H1 (cell line): ENCODE measurements around the gene FAM204A. TPM values are rescaled to one million over a fixed set of nuclear protein-coding genes. Genes with fewer than 3 reads are reported as not detected.

Experiments
- BCL11A ChIP-seq, 2 experiments: IDR thresholded peaks; one replicate each; pipeline ENCODE4 v1.6.1; 2011; ENCODE audit warnings: low read depth in 2 of 2, low read length in 2 of 2, mild to moderate bottlenecking in 2 of 2
- EGR1 ChIP-seq: IDR thresholded peaks from 2 replicates; pipeline ENCODE4 v1.6.1; 2011; ENCODE audit warnings: low read depth, low read length, borderline replicate concordance
- GTF2F1 ChIP-seq: IDR thresholded peaks from 2 replicates; pipeline ENCODE4 v1.6.1; 2012; ENCODE audit warnings: low read depth, low read length, improper control_type of control experiment, borderline replicate concordance
- POLR2A ChIP-seq, 2 experiments: IDR thresholded peaks; 1 replicate in 1 of 2; 2 replicates in 1 of 2; pipeline ENCODE4 v1.6.1; 2011; ENCODE audit warnings: low read depth in 2 of 2, low read length in 2 of 2, mild to moderate bottlenecking in 2 of 2; ENCODE audit errors: control extremely low read depth in 1 of 2
- SAP30 ChIP-seq: fragments of 300-600 bp; sonication (generic); IDR thresholded peaks from 2 replicates; pipeline ENCODE4 v1.7.1; 2012; ENCODE audit warnings: low read length, moderate library complexity, mild to moderate bottlenecking, inconsistent platforms; ENCODE audit not compliant: insufficient read depth, insufficient replicate concordance
- SP2 ChIP-seq: IDR thresholded peaks from 2 replicates; pipeline ENCODE4 v1.6.1; 2012; ENCODE audit warnings: mild to moderate bottlenecking, low read length, inconsistent platforms
- YY1 ChIP-seq: IDR thresholded peaks from 2 replicates; pipeline ENCODE4 v1.6.1; 2011; ENCODE audit warnings: low read depth, mild to moderate bottlenecking, low read length
- polyA plus RNA-seq, 7 experiments: library from polyadenylated mRNA; depleted of rRNA in 3 of 7; stranded (reverse) in 5 of 7; unstranded in 2 of 7; fragments of >200 nt in 5 of 7; fragments of 200-250 nt in 2 of 7; gene quantifications; 1 replicate in 5 of 7; 2 replicates in 1 of 7; 4 replicates in 1 of 7; pipeline versions ENCODE4 v1.2.1 to v1.2.3, GENCODE V29; 2011 to 2013; ENCODE audit warnings: missing spikeins in 2 of 7, mixed read lengths in 2 of 7
- total RNA-seq: library from RNA; stranded (reverse); fragmentation: NEBNext Ultra II Directional; extraction: Animal tissue kit (Norgen Biotek cat#: 25700); gene quantifications from 2 replicates; pipeline ENCODE4 v1.2.1, GENCODE V29; 2021
- TF ChIP-seq, protein P1 (sequence below): fragments of 300-600 bp; sonication (generic); IDR thresholded peaks from 2 replicates; pipeline ENCODE4 v1.7.1; 2012; ENCODE audit warnings: low read length, moderate library complexity, mild to moderate bottlenecking, inconsistent platforms; ENCODE audit not compliant: insufficient replicate concordance

Gene FAM204A
- total and polyA plus RNA-seq, 2 of the 8 experiments (the other 6 are each of a cell fraction or from before 2014, with no cell fraction given): 4.9 to 37.4 TPM

DNA sequence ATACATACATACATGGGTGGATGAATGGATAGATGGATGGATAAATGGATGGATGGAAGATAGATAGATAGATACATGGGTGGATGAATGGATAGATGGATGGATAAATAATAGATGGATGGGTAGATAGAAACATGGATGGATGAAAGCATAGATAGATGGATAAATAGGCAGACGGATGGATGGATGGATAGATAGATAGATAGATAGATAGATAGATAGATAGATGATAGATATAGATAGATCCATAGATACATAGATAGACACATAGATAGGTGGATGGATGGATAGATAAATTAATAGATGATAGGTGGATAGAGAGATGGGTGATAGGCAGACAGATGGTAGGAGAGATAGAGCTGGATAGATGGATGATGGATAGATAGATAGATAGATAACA lies 68.5 kb downstream of the FAM204A start (continued):
- TF ChIP-seq, protein P1, sequence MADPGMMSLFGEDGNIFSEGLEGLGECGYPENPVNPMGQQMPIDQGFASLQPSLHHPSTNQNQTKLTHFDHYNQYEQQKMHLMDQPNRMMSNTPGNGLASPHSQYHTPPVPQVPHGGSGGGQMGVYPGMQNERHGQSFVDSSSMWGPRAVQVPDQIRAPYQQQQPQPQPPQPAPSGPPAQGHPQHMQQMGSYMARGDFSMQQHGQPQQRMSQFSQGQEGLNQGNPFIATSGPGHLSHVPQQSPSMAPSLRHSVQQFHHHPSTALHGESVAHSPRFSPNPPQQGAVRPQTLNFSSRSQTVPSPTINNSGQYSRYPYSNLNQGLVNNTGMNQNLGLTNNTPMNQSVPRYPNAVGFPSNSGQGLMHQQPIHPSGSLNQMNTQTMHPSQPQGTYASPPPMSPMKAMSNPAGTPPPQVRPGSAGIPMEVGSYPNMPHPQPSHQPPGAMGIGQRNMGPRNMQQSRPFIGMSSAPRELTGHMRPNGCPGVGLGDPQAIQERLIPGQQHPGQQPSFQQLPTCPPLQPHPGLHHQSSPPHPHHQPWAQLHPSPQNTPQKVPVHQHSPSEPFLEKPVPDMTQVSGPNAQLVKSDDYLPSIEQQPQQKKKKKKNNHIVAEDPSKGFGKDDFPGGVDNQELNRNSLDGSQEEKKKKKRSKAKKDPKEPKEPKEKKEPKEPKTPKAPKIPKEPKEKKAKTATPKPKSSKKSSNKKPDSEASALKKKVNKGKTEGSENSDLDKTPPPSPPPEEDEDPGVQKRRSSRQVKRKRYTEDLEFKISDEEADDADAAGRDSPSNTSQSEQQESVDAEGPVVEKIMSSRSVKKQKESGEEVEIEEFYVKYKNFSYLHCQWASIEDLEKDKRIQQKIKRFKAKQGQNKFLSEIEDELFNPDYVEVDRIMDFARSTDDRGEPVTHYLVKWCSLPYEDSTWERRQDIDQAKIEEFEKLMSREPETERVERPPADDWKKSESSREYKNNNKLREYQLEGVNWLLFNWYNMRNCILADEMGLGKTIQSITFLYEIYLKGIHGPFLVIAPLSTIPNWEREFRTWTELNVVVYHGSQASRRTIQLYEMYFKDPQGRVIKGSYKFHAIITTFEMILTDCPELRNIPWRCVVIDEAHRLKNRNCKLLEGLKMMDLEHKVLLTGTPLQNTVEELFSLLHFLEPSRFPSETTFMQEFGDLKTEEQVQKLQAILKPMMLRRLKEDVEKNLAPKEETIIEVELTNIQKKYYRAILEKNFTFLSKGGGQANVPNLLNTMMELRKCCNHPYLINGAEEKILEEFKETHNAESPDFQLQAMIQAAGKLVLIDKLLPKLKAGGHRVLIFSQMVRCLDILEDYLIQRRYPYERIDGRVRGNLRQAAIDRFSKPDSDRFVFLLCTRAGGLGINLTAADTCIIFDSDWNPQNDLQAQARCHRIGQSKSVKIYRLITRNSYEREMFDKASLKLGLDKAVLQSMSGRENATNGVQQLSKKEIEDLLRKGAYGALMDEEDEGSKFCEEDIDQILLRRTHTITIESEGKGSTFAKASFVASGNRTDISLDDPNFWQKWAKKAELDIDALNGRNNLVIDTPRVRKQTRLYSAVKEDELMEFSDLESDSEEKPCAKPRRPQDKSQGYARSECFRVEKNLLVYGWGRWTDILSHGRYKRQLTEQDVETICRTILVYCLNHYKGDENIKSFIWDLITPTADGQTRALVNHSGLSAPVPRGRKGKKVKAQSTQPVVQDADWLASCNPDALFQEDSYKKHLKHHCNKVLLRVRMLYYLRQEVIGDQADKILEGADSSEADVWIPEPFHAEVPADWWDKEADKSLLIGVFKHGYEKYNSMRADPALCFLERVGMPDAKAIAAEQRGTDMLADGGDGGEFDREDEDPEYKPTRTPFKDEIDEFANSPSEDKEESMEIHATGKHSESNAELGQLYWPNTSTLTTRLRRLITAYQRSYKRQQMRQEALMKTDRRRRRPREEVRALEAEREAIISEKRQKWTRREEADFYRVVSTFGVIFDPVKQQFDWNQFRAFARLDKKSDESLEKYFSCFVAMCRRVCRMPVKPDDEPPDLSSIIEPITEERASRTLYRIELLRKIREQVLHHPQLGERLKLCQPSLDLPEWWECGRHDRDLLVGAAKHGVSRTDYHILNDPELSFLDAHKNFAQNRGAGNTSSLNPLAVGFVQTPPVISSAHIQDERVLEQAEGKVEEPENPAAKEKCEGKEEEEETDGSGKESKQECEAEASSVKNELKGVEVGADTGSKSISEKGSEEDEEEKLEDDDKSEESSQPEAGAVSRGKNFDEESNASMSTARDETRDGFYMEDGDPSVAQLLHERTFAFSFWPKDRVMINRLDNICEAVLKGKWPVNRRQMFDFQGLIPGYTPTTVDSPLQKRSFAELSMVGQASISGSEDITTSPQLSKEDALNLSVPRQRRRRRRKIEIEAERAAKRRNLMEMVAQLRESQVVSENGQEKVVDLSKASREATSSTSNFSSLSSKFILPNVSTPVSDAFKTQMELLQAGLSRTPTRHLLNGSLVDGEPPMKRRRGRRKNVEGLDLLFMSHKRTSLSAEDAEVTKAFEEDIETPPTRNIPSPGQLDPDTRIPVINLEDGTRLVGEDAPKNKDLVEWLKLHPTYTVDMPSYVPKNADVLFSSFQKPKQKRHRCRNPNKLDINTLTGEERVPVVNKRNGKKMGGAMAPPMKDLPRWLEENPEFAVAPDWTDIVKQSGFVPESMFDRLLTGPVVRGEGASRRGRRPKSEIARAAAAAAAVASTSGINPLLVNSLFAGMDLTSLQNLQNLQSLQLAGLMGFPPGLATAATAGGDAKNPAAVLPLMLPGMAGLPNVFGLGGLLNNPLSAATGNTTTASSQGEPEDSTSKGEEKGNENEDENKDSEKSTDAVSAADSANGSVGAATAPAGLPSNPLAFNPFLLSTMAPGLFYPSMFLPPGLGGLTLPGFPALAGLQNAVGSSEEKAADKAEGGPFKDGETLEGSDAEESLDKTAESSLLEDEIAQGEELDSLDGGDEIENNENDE: no peak
- TF ChIP-seq YY1 (no peak), BCL11A (IDR thresholded peaks at IDR 0.05; ENCODE audit: low read depth in 2 of 2, low read length in 2 of 2) (no peak), SP2 (no peak), POLR2A (IDR thresholded peaks at IDR 0.05; ENCODE audit: control extremely low read depth in 1 of 2, low read depth in 2 of 2, low read length in 2 of 2) (no peak), GTF2F1 (no peak), EGR1 (no peak), SAP30 (no peak)
